ENCODE measurements around the gene MED15.

- TF ChIP-seq, protein P1, sequence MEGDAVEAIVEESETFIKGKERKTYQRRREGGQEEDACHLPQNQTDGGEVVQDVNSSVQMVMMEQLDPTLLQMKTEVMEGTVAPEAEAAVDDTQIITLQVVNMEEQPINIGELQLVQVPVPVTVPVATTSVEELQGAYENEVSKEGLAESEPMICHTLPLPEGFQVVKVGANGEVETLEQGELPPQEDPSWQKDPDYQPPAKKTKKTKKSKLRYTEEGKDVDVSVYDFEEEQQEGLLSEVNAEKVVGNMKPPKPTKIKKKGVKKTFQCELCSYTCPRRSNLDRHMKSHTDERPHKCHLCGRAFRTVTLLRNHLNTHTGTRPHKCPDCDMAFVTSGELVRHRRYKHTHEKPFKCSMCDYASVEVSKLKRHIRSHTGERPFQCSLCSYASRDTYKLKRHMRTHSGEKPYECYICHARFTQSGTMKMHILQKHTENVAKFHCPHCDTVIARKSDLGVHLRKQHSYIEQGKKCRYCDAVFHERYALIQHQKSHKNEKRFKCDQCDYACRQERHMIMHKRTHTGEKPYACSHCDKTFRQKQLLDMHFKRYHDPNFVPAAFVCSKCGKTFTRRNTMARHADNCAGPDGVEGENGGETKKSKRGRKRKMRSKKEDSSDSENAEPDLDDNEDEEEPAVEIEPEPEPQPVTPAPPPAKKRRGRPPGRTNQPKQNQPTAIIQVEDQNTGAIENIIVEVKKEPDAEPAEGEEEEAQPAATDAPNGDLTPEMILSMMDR (IDR thresholded peaks at IDR 0.05; ENCODE audit: low read depth, low read length, poor library complexity, severe bottlenecking), result no peak
- no peak for TF ChIP-seq EZH2phosphoT487 (IDR thresholded peaks at IDR 0.05; ENCODE audit: borderline replicate concordance, low read length)
Observed at GRCh38 chr22:20607157-20607907, 99.9 kb downstream of the MED15 start.
